SJCRH30 (cell line): ENCODE data around the gene NUMA1. TPM values are rescaled to one million over a fixed set of nuclear protein-coding genes. Genes with fewer than 3 reads are reported as not detected.

Experiments
- DNase-seq, 2 experiments: peaks; one replicate each; pipeline ENCODE4 v3.0.0-alpha.2; 2015 to 2020
- H3K27ac ChIP-seq: fragments of 250-450 bp; sonication (Bioruptor Pico); 2 replicates; pipeline ENCODE4 v1.5.1; 2020; ENCODE audit warnings: mild to moderate bottlenecking, moderate library complexity
- H3K27me3 ChIP-seq: fragments of 250-450 bp; sonication (Bioruptor Pico); 2 replicates; pipeline ENCODE4 v1.5.1; 2020; ENCODE audit warnings: mild to moderate bottlenecking, moderate library complexity
- H3K36me3 ChIP-seq: fragments of 250-450 bp; sonication (Bioruptor Pico); 2 replicates; pipeline ENCODE4 v1.5.1; 2020; ENCODE audit warnings: mild to moderate bottlenecking, moderate library complexity
- H3K4me1 ChIP-seq: fragments of 250-450 bp; sonication (Bioruptor Pico); 2 replicates; pipeline ENCODE4 v1.5.1; 2020; ENCODE audit warnings: mild to moderate bottlenecking, moderate library complexity
- H3K4me3 ChIP-seq: fragments of 250-450 bp; sonication (Bioruptor Pico); 2 replicates; pipeline ENCODE4 v1.5.1; 2020; ENCODE audit warnings: mild to moderate bottlenecking, moderate library complexity
- H3K9me3 ChIP-seq: fragments of 250-450 bp; sonication (Bioruptor Pico); replicated peaks from 2 replicates; pipeline ENCODE4 v1.5.1; 2020; ENCODE audit warnings: mild to moderate bottlenecking, moderate library complexity
- total RNA-seq: library from RNA; depleted of rRNA; stranded (reverse); fragments of >200 nt; shearing (Covaris generic); gene quantifications from 2 replicates; pipeline ENCODE4 v1.2.3, GENCODE V29; 2014

Gene NUMA1
- total RNA-seq, 1 experiment from 2014 or later: 162 TPM

DNA sequence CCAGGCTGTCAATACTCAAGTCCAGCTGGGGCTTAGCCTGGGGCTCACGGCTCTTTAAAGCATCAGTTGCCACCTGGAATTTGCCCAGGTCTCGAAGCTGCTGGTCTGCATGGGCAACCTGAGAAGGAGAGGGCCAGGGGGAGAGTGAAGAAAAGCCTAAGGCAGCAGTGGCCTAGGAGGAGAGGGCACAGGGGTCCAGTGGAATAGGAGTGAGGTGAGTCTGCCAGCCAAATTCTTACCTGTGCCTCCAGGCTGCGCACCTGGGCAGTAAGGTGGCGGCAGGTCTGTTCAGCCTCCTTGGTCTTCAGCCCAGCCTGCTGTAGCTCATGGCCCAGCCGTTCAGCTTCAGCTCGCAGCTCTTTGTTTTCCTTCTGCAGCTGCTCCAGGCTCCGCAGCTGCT lies 71.6 kb downstream of the NUMA1 start:
- Histone ChIP-seq H3K4me3 (no peak overlapping the region), H3K36me3 (peaks cover 60% of the 10 kb centered on the region), H3K9me3 (no peaks in the 10 kb centered on the region), H3K27ac (no peak overlapping the region), H3K4me1 (no peaks in the 10 kb centered on the region), H3K27me3 (no peaks in the 10 kb centered on the region)
- no peak for DNase-seq

DNA sequence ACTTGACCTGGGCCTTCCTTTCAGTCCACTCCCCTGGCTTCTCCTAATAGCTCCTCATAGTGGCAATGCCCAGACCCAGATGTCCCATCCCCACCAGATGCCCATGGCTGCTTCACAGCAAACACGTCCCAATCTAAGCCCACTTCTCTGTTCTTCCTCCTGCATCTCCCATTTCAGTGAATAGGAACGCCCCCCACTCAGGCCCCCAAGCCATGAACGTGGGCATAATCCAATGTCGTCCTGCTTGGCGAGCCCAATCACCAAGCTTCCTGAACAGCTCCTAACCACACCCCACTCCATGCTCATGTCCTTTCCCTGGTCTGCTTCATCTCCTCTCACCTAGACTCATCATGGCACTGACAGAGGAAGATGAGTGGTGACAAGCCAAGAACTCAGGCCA lies 72.8 kb downstream of the NUMA1 start:
- Histone ChIP-seq H3K4me1 (no peaks in the 10 kb centered on the region), H3K9me3 (no peaks in the 10 kb centered on the region), H3K27me3 (no peaks in the 10 kb centered on the region), H3K4me3 (no peak overlapping the region), H3K36me3 (peaks cover 69% of the 10 kb centered on the region), H3K27ac (no peak overlapping the region)
- no peak for DNase-seq

DNA sequence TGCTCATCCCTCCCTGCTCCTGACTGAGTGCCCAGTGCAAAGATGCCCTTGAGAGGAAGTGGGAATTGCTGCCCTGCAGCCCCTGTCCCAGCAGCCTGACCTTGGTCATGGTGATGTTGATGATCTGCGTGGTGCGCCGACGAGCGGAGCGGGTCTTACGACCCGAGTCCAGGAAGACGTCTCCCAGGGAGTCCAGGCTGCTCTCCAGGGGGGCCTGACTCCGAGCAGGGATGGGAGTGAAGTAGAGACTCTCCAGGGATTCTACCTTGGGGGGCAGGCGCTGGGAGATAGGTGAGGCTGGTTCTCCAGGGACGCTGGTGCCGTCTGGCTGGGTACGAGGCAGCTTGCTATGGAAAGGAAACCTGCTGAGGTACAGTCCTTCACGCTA lies 73.3 kb downstream of the NUMA1 start:
- Histone ChIP-seq H3K36me3 (peaks cover 71% of the 10 kb centered on the region), H3K4me1 (no peaks in the 10 kb centered on the region), H3K27me3 (no peaks in the 10 kb centered on the region), H3K4me3 (no peak overlapping the region), H3K27ac (no peak overlapping the region), H3K9me3 (no peaks in the 10 kb centered on the region)
- DNase-seq: no peak

DNA sequence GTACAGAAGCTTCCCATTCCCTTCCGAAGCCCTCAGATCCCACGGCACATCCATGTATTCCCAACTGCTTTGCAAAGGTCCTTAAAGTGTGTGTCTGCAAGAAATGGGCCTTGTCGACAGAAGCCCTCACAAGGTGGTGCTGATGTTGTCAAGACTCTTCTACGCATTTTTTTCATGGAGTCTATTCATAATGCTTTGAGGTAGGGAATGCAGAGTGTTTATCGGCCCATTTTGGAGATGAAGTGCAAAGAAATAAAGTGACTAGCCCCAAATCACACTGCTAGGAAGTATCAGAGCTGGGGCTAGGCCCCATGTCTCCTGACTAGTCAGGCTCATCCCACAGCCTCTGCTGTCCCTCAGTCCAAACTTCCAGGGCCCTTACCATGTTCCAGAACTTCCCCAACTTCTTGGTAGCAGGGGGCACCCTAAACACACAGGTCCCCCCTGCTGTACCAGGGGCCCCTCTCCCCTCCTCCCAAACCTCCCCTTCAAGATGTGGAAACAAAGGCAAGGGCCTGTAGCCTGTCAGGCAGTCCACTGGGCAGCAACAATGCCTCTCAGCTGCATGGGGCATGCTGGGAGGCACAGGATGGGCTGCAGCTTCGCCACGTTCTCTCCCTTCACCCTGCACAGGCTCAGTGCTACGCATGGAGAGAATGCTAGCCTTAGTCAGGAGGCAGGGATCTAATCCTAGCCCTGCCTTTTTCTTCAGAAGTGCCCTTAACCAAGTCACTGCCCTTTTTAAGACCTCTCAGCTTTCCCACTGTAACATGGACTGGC lies 73.8 kb downstream of the NUMA1 start:
- Histone ChIP-seq H3K27ac (no peak overlapping the region), H3K27me3 (no peaks in the 10 kb centered on the region), H3K4me1 (no peaks in the 10 kb centered on the region), H3K9me3 (no peaks in the 10 kb centered on the region), H3K36me3 (peaks cover 74% of the 10 kb centered on the region), H3K4me3 (no peak overlapping the region)
- no peak for DNase-seq

DNA sequence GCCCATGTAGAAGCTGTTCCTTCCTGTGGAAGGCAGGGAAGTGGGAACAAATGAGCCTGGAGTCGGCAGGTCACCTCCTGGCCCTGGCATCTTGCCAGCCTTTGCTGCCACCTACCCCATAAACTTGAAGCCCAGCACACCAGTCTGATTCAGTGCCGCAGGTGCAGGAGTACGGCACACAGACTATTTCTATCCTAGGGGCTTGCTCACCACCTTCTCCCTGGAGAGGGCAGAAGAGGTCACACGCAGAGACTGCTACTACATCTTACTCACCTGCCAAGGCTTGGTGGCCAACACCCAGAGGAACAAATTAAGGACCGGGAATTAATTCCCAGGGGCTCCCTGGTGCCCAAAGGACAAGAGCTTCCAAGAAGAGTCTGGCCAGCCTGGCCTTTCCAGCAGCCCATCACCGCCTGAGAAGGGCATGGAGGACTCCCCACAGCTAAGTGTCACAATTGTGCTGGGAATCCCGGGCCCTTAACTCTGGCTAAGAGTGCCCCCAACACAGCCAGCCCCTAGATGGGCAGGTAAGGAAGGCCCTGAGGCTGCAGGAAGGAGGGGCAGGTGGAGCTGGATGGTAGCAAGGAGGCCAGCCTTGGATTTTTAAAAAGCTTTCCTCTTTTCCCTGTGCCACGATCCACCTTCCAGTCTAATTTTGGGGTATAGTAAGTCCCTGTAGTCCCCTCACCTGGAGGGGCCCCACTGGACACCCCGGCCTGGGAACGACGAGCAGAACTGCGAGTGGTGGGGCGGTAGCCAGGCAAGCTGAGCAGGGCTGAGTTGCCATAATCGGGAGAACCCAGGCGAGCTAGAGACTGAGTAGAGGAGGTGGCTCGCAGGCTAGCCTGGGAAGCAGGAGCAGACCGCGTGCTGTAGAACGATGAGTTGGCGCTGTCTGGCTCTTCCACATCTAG lies 74.7 kb downstream of the NUMA1 start:
- no peak overlapping the region for H3K4me3 ChIP-seq
- no peaks in the 10 kb centered on the region for H3K9me3 ChIP-seq
- no peak overlapping the region for H3K27ac ChIP-seq
- no peaks in the 10 kb centered on the region for H3K27me3 ChIP-seq
- no peaks in the 10 kb centered on the region for H3K4me1 ChIP-seq
- no peak for DNase-seq
- peaks cover 78% of the 10 kb centered on the region for H3K36me3 ChIP-seq

DNA sequence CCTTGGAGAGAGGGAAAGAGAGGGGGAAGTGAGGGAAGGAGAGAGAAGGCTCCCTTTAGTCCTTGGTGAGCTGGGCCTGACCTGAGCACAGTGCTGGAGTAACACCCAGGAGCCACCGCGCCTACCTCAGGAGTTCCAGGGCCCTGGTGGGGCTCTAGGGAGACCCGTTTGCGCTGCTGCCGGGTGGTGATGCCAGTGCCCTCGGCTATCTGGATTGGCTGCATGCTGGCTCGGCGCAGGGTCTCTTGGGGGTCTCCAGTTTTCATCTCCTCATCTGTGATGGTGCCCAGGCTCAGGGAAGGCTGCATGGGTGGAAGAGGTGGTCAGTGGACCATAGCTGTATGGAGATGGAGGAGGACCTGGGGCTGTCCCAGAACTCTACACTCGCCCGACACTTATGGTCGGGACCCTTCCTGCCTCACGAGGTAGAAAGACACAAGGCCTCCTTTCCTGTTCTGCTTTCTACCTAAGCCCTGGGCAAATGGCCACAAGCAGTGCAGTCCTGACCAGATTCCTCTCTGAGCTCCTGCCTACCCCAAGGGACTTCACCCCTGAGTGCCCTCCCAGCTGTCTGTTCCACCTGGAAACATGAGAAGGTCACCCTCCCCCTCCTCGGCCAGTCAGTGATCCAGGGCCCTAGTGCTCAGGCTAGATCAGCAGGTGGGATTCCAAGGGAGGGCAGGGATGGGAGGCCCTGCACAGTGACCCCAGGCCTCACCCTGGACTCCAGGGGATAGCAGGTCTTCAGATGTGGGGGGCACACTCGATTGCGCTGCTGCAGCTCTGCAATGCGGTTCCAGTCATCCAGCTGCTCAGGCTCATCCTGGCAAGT lies 75.6 kb downstream of the NUMA1 start:
- Histone ChIP-seq H3K9me3 (no peaks in the 10 kb centered on the region), H3K27me3 (no peaks in the 10 kb centered on the region), H3K27ac (no peak overlapping the region), H3K4me1 (no peaks in the 10 kb centered on the region), H3K36me3 (peaks cover 73% of the 10 kb centered on the region), H3K4me3 (no peak overlapping the region)
- no peak for DNase-seq

DNA sequence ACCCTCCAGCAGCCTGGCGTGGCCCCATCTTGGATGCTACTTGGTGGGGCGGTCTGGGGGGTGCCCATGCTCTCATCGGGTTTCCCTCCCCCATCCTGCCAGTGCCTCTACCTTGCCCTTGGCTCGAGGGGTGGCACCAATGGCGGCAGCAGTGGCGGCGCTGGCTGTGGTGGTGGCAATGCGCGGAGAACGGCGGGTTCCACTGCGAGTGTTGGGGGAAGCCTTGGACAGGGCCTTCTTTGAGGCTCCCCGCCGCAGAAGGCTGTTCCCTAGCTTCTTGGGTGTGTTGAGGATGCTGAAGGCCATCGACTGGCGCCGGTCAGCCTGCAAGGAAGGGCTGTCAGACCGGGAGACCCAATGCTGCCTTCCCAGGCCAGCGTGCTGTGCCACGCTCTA lies 76.6 kb downstream of the NUMA1 start:
- Histone ChIP-seq H3K36me3 (peaks cover 72% of the 10 kb centered on the region), H3K9me3 (no peaks in the 10 kb centered on the region), H3K27ac (no peak overlapping the region), H3K4me1 (no peaks in the 10 kb centered on the region), H3K4me3 (no peak overlapping the region), H3K27me3 (no peaks in the 10 kb centered on the region)
- DNase-seq: no peak

DNA sequence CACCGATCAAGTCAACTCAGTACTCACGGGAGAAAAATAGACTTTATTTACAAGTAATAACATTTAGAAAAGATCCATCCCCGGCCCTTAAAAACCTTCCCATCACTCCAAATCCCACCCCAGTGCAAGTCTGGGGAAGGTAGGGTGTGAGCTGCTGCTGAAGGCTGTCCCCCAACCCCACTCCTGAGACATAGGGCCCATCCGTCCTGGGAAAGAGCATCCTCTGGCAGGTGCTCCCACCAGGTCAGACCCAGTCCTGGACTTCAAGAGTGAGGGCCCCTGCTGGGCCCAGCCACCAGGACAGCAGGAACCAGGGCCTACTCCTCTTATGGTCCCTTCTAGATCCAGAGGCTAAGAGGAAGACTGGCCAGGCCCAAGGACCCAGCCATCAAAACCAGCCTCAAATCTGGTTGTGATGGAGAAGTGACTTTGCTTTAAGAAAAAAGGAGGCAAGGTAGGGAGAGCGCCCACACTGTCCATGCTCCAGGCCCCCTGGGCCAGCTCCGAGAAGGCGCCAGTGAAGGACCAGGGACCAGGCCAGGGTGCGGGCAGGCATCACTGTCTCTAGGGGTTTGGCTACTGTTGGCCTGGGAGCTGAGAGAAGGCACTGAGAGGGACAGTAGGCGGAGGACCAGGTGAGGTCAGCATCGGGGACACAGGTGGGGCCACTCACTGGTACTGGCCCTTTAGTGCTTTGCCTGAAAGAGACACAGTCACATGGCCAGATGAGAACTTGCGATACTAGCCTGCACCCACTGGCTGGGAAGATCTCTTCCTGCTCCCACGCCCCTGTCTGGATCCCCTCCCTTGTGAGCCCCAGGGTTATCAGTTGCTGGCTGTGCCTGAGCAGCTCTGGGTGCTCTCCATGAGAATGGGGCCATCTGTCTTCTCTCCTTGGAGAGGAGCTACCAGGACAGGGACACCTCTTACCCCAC lies 77.2 kb downstream of the NUMA1 start:
- DNase-seq: no peak
- no peaks in the 10 kb centered on the region for H3K27me3 ChIP-seq
- H3K36me3 ChIP-seq: peaks cover 65% of the 10 kb centered on the region
- H3K9me3 ChIP-seq: no peaks in the 10 kb centered on the region
- no peaks in the 10 kb centered on the region for H3K4me1 ChIP-seq
- H3K27ac ChIP-seq: no peak overlapping the region
- H3K4me3 ChIP-seq: no peak overlapping the region

DNA sequence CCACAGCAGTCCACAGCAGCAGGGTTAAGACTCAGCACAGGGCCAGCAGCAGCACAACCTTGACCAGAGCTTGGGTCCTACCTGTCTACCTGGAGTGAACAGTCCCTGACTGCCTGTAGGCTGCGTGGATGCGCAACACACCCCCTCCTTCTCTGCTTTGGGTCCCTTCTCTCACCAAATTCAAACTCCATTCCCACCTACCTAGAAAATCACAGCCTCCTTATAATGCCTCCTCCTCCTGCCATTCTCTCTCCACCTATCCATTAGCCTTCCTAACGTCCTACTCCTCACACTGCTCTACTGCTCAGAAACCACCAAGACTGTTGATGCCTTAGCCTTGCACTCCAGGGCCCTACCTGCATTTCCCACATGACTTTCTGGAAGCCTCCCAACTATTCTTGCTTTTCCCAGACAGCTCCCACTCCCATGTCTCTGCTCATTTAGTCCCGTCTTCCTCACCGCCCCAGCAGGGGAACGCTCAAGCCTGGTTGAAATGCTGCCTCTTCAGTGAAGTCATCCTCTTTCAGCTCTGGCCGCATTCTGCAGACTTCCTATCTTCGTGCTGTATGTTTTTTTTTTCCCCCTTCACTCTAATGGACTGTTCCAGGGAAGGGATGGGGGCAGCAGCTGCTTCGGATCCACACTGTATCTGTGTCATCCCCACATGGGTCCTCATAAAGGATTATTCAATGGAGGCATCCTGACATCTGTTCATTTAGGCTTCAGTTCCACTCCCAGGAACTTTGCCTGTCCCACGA lies 78.3 kb downstream of the NUMA1 start:
- no peaks in the 10 kb centered on the region for H3K9me3 ChIP-seq
- H3K27ac ChIP-seq: no peak overlapping the region
- H3K27me3 ChIP-seq: no peaks in the 10 kb centered on the region
- H3K36me3 ChIP-seq: peaks cover 58% of the 10 kb centered on the region
- H3K4me3 ChIP-seq: no peak overlapping the region
- peak; percentile 29 to 56 for DNase-seq
- H3K4me1 ChIP-seq: no peaks in the 10 kb centered on the region

DNA sequence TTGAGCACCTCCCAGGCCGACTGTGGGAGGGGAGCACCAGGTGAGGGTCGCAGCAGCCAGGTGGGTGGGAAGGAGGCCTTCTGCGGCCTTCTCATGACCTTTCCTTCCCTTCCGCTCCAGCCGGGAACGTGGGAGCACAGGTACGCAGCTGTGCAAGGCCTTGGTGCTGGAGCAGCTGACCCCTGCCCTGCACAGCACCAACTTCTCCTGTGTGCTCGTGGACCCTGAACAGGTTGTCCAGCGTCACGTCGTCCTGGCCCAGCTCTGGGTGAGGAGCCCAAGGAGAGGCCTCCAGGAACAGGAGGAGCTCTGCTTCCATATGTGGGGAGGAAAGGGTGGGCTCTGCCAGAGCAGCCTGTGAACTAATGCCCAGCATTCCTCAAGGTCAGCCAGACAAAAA lies 79.1 kb downstream of the NUMA1 start:
- Histone ChIP-seq H3K9me3 (no peaks in the 10 kb centered on the region), H3K4me1 (no peaks in the 10 kb centered on the region), H3K36me3 (peaks cover 52% of the 10 kb centered on the region), H3K27me3 (no peaks in the 10 kb centered on the region), H3K27ac (no peak overlapping the region), H3K4me3 (no peak overlapping the region)
- no peak for DNase-seq

DNA sequence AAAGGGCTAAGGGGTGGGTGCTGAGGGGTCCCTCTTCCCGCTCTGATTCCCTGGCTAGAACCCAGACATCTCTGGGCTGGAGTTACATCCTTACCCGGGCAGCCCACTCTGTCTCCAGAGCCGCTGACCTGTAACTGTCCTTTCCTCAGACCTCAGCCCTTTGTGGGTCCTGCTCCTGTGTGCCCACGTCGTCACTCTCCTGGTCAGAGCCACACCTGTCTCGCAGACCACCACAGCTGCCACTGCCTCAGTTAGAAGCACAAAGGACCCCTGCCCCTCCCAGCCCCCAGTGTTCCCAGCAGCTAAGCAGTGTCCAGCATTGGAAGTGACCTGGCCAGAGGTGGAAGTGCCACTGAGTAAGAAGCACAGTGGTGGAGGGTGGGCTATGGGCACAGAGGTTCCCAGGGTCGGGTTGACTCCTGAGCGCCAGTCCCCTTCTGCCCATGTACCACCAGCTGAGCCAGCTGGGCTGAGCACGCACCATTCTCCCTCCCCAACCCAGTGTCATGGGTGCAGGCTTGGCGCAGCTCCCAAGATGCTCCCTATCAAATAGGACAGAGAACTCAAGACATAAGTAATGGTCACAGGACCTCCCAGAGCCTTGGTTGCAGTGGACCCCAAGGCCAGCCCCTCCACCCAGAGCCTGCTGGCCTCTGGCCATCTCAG lies 80.0 kb downstream of the NUMA1 start:
- Histone ChIP-seq H3K36me3 (peaks cover 43% of the 10 kb centered on the region), H3K9me3 (no peaks in the 10 kb centered on the region), H3K27ac (no peak overlapping the region), H3K4me1 (no peaks in the 10 kb centered on the region), H3K27me3 (no peaks in the 10 kb centered on the region), H3K4me3 (no peak overlapping the region)
- DNase-seq: no peak

DNA sequence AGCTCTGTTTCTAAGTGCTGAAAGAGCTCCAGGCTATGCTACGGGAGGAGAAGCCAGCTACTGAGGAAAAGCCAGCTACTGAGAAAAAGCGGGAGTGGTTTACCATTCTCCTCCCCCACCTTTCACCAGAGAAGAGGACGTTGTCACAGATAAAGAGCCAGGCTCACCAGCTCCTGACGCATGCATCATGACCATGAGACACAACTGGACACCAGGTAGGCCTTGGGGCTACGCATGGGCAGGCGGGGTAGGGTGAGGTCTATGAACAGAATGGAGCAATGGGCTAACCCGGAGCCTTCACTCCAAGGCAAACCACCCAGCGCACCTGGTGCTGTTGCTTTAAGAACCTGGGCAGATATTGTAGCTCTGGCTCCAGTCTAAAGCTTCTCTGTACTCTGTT lies 80.5 kb downstream of the NUMA1 start:
- no peak overlapping the region for H3K4me3 ChIP-seq

DNA sequence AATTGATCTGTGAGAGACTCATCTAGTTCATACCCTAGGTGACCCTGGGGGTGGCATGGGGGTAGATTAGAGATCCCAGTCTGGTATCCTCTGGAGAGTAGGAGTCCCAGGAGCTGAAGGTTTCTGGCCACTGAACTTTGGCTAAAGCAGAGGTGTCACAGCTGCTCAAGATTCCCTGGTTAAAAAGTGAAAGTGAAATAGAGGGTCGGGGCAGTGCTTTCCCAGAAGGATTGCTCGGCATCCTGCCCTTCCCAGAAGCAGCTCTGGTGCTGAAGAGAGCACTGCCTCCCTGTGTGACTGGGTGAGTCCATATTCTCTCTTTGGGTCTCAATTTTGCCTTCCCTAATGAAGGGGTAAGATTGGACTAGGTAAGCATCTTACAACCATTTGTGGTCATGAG lies 81.0 kb downstream of the NUMA1 start:
- Histone ChIP-seq H3K4me3 (no peak overlapping the region), H3K27me3 (no peaks in the 10 kb centered on the region), H3K27ac (no peak overlapping the region), H3K4me1 (no peaks in the 10 kb centered on the region), H3K9me3 (no peaks in the 10 kb centered on the region), H3K36me3 (peaks cover 33% of the 10 kb centered on the region)
- DNase-seq: no peak

More for the DNA sequence above, 80.5 kb downstream of the NUMA1 start:
- no peak for DNase-seq
- Histone ChIP-seq H3K36me3 (peaks cover 37% of the 10 kb centered on the region), H3K27me3 (no peaks in the 10 kb centered on the region), H3K27ac (no peak overlapping the region), H3K9me3 (no peaks in the 10 kb centered on the region), H3K4me1 (no peaks in the 10 kb centered on the region)
